Skin epidermis (tissue), 12 donors: ENCODE results near the gene TRPM3.
"Not testable (repeated sequence)": the region's sequence is repeated elsewhere in the genome, so short reads cannot be mapped to it uniquely, and the experiment has no call there.

Experiments
- H3K27ac ChIP-seq, 21 experiments: fragments of 200-600 bp; sonication (generic) in 11 of 21; one replicate each; pipeline ENCODE4 v1.5.0; 2020; ENCODE audit warnings: mild to moderate bottlenecking in 3 of 21, inconsistent platforms in 2 of 21, moderate library complexity in 2 of 21
- H3K4me3 ChIP-seq, 7 experiments: fragments of 200-600 bp; sonication (generic) in 2 of 7; one replicate each; pipeline ENCODE4 v1.5.0; 2020; ENCODE audit warnings: inconsistent platforms in 2 of 7, mild to moderate bottlenecking in 2 of 7, moderate library complexity in 1 of 7

The TRPM3 gene

DNA sequence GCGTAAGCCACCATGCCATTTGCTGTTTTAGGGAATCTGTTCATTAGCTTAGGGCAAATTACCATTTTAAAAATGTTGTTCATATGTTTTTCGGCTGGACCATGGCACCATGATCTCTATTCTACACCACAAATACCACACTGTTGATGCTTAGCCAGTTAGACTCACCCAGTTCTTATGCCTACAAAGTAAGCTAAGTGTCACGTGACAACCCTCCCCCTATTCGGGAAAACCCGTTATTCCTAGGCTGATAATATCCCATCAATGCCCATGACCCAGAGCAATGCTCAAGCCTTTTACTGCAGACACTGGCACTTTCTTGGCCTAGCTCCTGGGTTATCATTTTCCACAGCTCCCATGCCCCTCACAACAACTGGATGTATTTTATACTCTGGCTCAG lies 426.7 kb downstream of the TRPM3 start:
- no peak overlapping the region for H3K27ac ChIP-seq
- no peak overlapping the region for H3K4me3 ChIP-seq

GRCh38 chr9:70693186-70693585 lies 428.2 kb downstream of the TRPM3 start:
- no peak overlapping the region for H3K4me3 ChIP-seq
- H3K27ac ChIP-seq: no peak overlapping the region

DNA sequence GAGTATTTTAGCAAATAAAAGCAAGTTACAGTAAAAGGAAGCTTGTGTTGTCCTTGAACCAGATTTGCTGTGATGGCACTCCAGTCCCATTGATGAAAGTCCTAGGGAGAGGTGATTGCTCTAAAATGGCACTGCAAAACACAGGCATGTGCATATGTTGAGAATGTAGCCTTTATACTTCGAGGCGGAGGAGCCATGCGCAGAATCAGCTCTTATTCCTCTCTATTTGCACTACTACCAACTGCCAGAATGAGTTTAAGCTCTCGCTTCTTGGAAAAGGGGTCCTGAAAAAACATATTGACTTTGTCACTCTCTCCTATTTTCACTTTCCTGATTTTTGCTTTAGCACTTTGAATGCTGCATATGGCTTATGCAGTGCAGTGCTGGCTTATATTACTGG lies 429.0 kb downstream of the TRPM3 start:
- H3K4me3 ChIP-seq: no peak overlapping the region
- H3K27ac ChIP-seq: no peak overlapping the region

GRCh38 chr9:70688704-70689103 lies 432.7 kb downstream of the TRPM3 start:
- Histone ChIP-seq H3K27ac (no peak overlapping the region), H3K4me3 (no peak overlapping the region)

GRCh38 chr9:70683841-70684240 lies 437.6 kb downstream of the TRPM3 start:
- Histone ChIP-seq H3K4me3 (no peak overlapping the region), H3K27ac (no peak overlapping the region)

DNA sequence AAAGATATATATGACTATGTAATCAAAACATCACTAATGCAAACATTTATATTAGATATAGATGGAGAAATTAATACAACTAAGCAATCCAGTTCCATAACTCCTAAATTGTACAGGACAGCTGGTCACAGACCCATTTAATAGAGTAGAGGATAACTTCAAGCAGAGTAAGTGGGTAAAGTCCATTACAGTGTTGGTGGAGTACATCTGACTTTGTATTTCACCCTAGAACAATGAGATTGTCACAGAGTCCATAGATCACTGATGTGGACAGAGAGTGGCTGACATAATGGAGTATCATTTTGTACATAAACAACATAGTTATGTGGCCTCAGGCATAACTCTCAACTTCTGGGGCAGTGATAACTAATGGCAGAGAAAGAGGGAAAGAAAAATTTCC lies 439.1 kb downstream of the TRPM3 start:
- Histone ChIP-seq H3K27ac (no peak overlapping the region), H3K4me3 (no peak overlapping the region)

DNA sequence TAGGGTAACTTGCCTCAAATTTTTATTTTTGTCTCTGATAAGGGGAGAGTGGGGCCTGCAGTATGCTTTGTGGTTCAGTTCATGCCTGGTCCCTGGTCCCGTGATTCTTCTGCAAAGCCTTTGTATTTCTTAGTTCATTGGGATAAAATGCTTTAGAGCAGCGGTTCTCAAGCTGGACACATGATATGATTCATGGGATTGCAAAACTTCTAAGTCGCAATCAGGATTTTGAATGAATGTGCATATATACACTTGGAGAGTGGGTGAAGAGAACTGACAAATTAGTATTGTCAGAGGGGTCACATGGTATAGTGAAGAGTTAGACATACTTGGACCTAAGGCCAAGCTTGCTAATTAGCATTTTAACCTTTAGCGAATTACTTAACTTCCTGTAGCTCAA lies 441.6 kb downstream of the TRPM3 start:
- H3K4me3 ChIP-seq: no peak overlapping the region
- no peak overlapping the region for H3K27ac ChIP-seq

GRCh38 chr9:70678153-70678552 lies 443.3 kb downstream of the TRPM3 start:
- no peak overlapping the region for H3K27ac ChIP-seq
- no peak overlapping the region for H3K4me3 ChIP-seq

GRCh38 chr9:70677055-70677735 lies 444.2 kb downstream of the TRPM3 start:
- no peak overlapping the region for H3K4me3 ChIP-seq
- no peak overlapping the region for H3K27ac ChIP-seq

GRCh38 chr9:70675868-70676370 lies 445.5 kb downstream of the TRPM3 start:
- Histone ChIP-seq H3K27ac (no peak overlapping the region), H3K4me3 (no peak overlapping the region)

DNA sequence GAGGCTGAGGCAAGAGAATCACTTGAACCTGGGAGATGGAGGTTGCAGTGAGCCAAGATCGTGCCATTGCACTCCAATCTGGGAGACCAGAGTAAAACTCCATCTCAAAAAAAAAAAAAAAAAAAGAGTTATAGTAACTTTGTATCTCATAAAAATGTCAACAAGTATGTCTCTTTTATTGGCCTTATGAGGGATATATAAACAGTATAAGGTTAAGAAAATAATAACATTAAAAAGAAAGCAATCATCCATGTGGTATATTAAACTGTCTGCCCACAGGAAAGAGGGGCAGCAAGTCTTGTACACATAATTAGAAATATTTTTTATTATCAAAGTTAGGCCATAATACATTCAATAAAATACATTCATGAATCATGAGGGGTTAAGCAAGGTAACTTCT lies 447.6 kb downstream of the TRPM3 start:
- Histone ChIP-seq H3K27ac (no peak overlapping the region), H3K4me3 (no peak overlapping the region)

DNA sequence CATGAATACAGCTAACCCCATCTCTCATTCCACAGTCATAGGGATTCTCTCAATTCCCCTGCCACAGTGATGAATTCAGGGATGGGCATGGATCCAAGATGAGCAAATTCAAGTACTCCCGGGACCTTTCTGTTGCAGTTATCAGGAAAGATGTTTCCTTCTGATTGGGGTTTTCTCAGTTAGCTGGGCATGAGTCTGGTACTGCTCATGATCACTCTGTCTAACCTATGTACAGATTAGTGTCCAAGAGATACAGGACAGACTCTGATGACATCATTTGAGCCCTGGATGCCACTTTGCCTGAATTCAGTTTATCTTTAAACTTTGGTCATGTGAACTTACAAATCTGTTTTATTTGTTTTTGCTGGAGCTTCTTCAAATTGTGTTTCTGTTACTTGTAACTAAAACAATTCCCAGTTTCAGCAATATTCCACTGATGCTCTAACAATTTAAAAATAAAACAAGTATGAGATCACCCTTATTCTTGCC lies 449.2 kb downstream of the TRPM3 start:
- Histone ChIP-seq H3K27ac (no peak overlapping the region), H3K4me3 (no peak overlapping the region)

- Histone ChIP-seq H3K27ac (no peak overlapping the region), H3K4me3 (no peak overlapping the region)
Observed at GRCh38 chr9:70668751-70669150, 452.7 kb downstream of the TRPM3 start.

DNA sequence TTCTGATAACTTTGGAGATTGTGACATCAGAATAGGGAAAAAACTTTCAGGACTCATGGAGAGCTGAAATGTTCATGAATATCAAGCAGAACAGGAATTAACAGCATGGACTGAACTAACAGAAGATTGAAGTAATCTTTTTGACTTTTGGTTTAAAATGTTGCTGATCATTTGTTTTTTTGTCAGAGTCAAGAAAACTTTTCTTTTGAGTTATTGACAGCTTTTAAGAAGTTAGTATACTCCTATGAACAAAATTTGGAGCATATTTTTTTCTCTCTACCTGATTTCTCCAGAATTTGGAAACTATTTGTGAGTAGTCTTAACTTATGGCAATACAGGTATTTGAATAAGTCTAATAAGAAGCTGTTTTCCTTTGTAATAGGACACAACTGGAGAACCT lies 462.7 kb downstream of the TRPM3 start:
- Histone ChIP-seq H3K27ac (no peak overlapping the region), H3K4me3 (no peak overlapping the region)

DNA sequence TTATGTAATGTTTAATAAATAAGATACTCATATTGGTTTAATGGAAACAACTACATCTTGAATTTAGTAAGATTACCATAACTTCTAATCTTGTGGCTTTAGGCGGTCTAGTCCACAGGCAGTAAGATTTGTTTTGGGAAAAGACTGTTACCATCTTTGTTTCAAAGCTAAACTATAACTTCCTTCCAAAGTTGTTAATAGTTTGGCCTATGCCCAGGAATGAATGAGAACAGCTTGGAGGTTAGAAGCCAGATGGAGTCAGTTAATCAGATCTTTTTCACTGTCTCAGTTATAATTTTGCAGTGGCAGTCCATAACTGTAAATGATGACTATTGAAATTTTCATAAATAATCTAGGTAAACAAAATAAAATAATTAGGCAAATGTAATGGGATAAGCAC lies 465.1 kb downstream of the TRPM3 start:
- H3K4me3 ChIP-seq: no peak overlapping the region
- H3K27ac ChIP-seq: no peak overlapping the region

DNA sequence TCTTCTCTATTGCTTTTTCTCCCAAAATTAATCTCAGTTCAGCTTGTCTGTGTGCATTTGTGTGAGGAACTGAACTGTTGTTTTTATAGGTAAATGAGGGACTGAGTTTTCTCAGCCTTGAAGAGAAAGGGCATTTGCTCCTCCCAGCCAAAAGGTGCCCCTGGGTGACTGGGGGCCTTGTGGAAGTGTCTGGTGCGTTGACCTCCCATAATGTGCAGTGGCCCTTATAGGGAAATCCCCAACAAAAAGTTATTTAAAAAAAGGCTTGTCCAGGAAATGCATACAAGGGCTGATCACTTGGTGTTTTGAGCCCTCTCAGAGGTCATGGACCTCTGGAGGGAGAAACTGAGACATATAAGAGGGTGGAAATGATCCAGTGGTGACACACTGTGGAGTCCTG lies 467.3 kb downstream of the TRPM3 start:
- Histone ChIP-seq H3K27ac (no peak overlapping the region), H3K4me3 (no peak overlapping the region)

- H3K4me3 ChIP-seq, H3K27ac ChIP-seq: not testable (repeated sequence)
Observed at GRCh38 chr9:70644627-70645026, 476.8 kb downstream of the TRPM3 start.

- Histone ChIP-seq H3K27ac (no peak overlapping the region), H3K4me3 (no peak overlapping the region)
Observed at GRCh38 chr9:70642341-70642740, 479.1 kb downstream of the TRPM3 start.

DNA sequence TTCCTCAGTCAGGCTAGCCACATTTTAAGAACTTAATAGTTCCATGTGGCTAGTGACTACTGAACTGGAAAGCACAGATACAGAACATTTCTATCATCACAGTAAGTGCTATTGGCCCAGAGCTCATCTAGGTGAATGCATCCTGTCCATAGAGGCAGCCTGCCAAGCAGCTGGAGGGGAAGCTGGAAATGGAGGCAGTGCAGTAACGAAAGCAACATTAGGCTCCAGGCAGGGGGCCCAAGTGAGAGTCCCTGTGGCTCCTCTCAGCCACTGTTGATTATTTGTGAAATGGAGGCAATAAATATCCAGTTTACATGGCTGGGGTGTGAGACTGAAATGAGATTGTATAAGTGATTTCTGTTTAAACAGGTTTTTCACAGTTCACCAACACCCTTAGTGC lies 479.8 kb downstream of the TRPM3 start:
- Histone ChIP-seq H3K27ac (no peak overlapping the region), H3K4me3 (no peak overlapping the region)

DNA sequence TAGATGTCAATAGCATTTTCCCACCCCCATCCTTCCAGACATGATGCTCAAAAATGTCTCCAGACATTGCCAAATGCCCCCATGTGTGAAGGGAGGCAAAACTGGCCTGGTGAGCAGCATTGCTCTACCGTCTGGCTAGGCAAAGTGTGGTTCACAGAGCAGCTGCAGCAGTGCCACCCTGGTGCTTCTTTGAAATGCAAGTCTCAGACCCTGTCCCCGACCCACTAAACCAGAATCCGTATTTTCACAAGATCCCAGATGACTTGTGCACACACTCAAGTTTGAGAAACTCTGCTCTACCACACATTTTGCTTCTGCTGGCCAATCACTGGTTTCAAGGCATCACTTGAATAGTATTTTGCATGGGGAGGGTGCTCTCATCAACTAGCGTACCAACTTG lies 480.4 kb downstream of the TRPM3 start:
- no peak overlapping the region for H3K4me3 ChIP-seq
- H3K27ac ChIP-seq: no peak overlapping the region

DNA sequence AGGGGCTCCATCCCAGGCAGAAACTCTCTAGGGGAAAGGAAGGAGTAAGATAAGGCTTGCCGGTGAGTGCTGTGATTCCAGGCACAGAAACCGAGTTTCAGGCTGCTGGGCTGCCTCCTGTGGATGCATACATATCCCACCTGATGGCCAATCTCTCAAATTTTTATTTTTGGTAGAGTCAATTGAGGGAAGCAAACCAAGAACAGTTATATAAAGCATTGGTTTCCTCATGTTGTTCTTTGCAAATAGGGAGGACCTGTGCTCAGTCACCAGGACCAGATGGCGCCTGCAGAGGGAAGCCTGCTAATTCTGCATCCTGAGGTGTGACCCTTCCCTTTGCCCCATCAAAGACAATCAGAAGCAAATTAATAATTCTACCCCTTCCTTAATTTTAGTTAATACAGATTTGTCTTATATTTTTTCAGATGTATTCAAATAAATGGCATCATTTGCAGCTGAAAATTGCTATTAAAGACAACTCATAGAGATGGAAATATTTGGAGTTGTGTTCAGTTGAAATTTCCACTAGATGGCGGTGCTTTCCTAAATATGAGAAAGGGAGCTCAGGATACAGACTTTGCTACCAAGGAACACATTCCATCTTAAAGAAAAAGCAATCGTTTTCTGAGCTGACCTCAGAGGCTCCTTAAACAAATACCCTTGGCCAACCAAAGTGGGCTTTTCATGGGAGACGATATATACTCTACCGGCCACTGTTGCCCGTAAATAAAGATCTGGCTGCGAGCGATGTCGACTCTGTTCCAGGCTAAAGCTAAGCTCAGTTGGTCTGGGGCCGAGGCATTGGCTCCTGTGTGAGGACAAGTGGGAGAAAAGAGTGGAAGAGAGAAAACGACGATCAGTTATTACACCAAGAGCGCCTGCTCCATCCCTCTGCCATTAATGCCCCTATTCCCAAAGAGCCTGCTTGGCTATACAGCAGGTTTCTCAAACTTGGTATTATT lies 481.3 kb downstream of the TRPM3 start:
- H3K27ac ChIP-seq: no peak overlapping the region
- no peak overlapping the region for H3K4me3 ChIP-seq
